Cardiac muscle cell (in vitro differentiated cells and primary cell): ENCODE results near the gene WFDC10B. TPM values are rescaled to one million over a fixed set of nuclear protein-coding genes. Genes with fewer than 3 reads are reported as not detected.
"Not testable (repeated sequence)": the region's sequence is repeated elsewhere in the genome, so short reads cannot be mapped to it uniquely, and the experiment has no call there.

Experiments
- DNase-seq, 2 donors: peaks; one replicate each; pipeline versions ENCODE4 v3.0.0 to v3.0.0-alpha.2; 2010 to 2017; ENCODE audit warnings: low read depth in 1 of 2, low spot score in 1 of 2
- H3K27ac ChIP-seq: fragments of 200-600 bp; sonication (generic); 2 replicates; pipeline ENCODE4 v1.5.1; 2016
- H3K27me3 ChIP-seq: fragments of 200-600 bp; sonication (generic); 2 replicates; pipeline ENCODE4 v1.6.0; 2016; ENCODE audit warnings: control low read depth
- H3K36me3 ChIP-seq: fragments of 200-600 bp; sonication (generic); 2 replicates; pipeline ENCODE4 v1.5.1; 2016; ENCODE audit warnings: control low read depth
- H3K4me1 ChIP-seq: fragments of 200-600 bp; sonication (generic); 2 replicates; pipeline ENCODE4 v1.8.1; 2017; ENCODE audit warnings: low read depth, mild to moderate bottlenecking, mixed run types
- H3K4me3 ChIP-seq: fragments of 200-600 bp; sonication (generic); 2 replicates; pipeline ENCODE4 v1.5.1; 2016; ENCODE audit warnings: mild to moderate bottlenecking
- H3K9me3 ChIP-seq: fragments of 200-600 bp; sonication (generic); 2 replicates; pipeline ENCODE4 v1.5.1; 2017; ENCODE audit warnings: low read depth, mild to moderate bottlenecking, control low read depth
- CTCF ChIP-seq: IDR thresholded peaks from 2 replicates; pipeline ENCODE4 v1.5.1; 2012; ENCODE audit warnings: low read depth, mild to moderate bottlenecking, low read length
- polyA plus RNA-seq: library from polyadenylated mRNA; unstranded; fragments of >200 nt; fragmentation: Nextera tagmentation; extraction: Ambion mirVana; gene quantifications from 2 replicates; pipeline ENCODE4 v1.2.1, GENCODE V29; 2016
- total RNA-seq: library from RNA; depleted of rRNA; stranded (reverse); fragments of >200 nt; gene quantifications from 2 replicates; pipeline ENCODE4 v1.2.3, GENCODE V29; 2016

WFDC10B gene
- total and polyA plus RNA-seq, 2 experiments from 2014 or later: not detected

- no peak overlapping the region for H3K4me3 ChIP-seq
- TF ChIP-seq CTCF: no peak
- H3K27ac ChIP-seq: no peak overlapping the region
- no peaks in the 10 kb centered on the region for H3K27me3 ChIP-seq
- no peaks in the 10 kb centered on the region for H3K4me1 ChIP-seq
- DNase-seq: no peak
- H3K9me3 ChIP-seq: no peaks in the 10 kb centered on the region
- H3K36me3 ChIP-seq: no peaks in the 10 kb centered on the region
Observed at GRCh38 chr20:45646875-45647274, 57.9 kb downstream of the WFDC10B start.

GRCh38 chr20:45645869-45646268 is 59.0 kb downstream of the WFDC10B start:
- not testable (repeated sequence) for H3K4me1 ChIP-seq, H3K27me3 ChIP-seq, H3K27ac ChIP-seq, H3K36me3 ChIP-seq, H3K9me3 ChIP-seq, DNase-seq, H3K4me3 ChIP-seq

GRCh38 chr20:45641076-45641475 is 63.7 kb downstream of the WFDC10B start:
- not testable (repeated sequence) for H3K9me3 ChIP-seq, H3K36me3 ChIP-seq, DNase-seq, H3K4me3 ChIP-seq, H3K27me3 ChIP-seq, H3K4me1 ChIP-seq, H3K27ac ChIP-seq

GRCh38 chr20:45639687-45640086 is 65.1 kb downstream of the WFDC10B start:
- Histone ChIP-seq H3K36me3 (no peaks in the 10 kb centered on the region), H3K9me3 (no peaks in the 10 kb centered on the region), H3K4me1 (no peaks in the 10 kb centered on the region), H3K27ac (no peak overlapping the region), H3K4me3 (no peak overlapping the region), H3K27me3 (no peaks in the 10 kb centered on the region)
- DNase-seq: no peak
- TF ChIP-seq CTCF: no peak

- no peak overlapping the region for H3K27ac ChIP-seq
- no peak for DNase-seq
- TF ChIP-seq CTCF: no peak
- no peaks in the 10 kb centered on the region for H3K27me3 ChIP-seq
- no peaks in the 10 kb centered on the region for H3K36me3 ChIP-seq
- no peaks in the 10 kb centered on the region for H3K4me1 ChIP-seq
- no peaks in the 10 kb centered on the region for H3K9me3 ChIP-seq
- H3K4me3 ChIP-seq: no peak overlapping the region
Observed at GRCh38 chr20:45636513-45636912, 68.3 kb downstream of the WFDC10B start.

Other genes starting within 250 kb of the WFDC10B start
- 0.95 and 3.0 TPM in 2 replicates for gene WFDC2, start 235.3 kb downstream of the WFDC10B start, total RNA-seq
- gene WFDC2, start 235.3 kb downstream of the WFDC10B start, polyA plus RNA-seq: 7.5 and 8.5 TPM in 2 replicates
- gene SPINT3, start 189.4 kb downstream of the WFDC10B start, total RNA-seq: not detected in 2 replicates
- not detected in 2 replicates for gene SPINT3, start 189.4 kb downstream of the WFDC10B start, polyA plus RNA-seq
- not detected in 2 replicates for gene WFDC6, start 165.5 kb downstream of the WFDC10B start, total RNA-seq
- gene WFDC6, start 165.5 kb downstream of the WFDC10B start, polyA plus RNA-seq: not detected in 2 replicates
- gene EPPIN, start 157.6 kb downstream of the WFDC10B start, total RNA-seq: not detected in 2 replicates
- not detected in 2 replicates for gene EPPIN, start 157.6 kb downstream of the WFDC10B start, polyA plus RNA-seq
- gene WFDC8, start 125.7 kb downstream of the WFDC10B start, total RNA-seq: not detected in 2 replicates
- not detected in 2 replicates for gene WFDC8, start 125.7 kb downstream of the WFDC10B start, polyA plus RNA-seq
- gene WFDC10A, start 75.3 kb downstream of the WFDC10B start, total RNA-seq: not detected in 2 replicates
- gene WFDC10A, start 75.3 kb downstream of the WFDC10B start, polyA plus RNA-seq: not detected in 2 replicates
- gene WFDC9, start 73.7 kb downstream of the WFDC10B start, total RNA-seq: not detected in 2 replicates
- gene WFDC9, start 73.7 kb downstream of the WFDC10B start, polyA plus RNA-seq: not detected in 2 replicates
- not detected in 2 replicates for gene WFDC11, start 34.8 kb downstream of the WFDC10B start, total RNA-seq
- not detected in 2 replicates for gene WFDC11, start 34.8 kb downstream of the WFDC10B start, polyA plus RNA-seq
- gene WFDC13, start 3.0 kb downstream of the WFDC10B start, total RNA-seq: not detected in 2 replicates
- gene WFDC13, start 3.0 kb downstream of the WFDC10B start, polyA plus RNA-seq: not detected in 2 replicates
- gene SPINT4, start 17.3 kb upstream of the WFDC10B start, total RNA-seq: not detected in 2 replicates
- gene SPINT4, start 17.3 kb upstream of the WFDC10B start, polyA plus RNA-seq: not detected in 2 replicates
- not detected in 2 replicates for gene WFDC3, start 86.9 kb upstream of the WFDC10B start, total RNA-seq
- gene WFDC3, start 86.9 kb upstream of the WFDC10B start, polyA plus RNA-seq: 1.3 and 2.6 TPM in 2 replicates
- gene DNTTIP1, start 86.9 kb upstream of the WFDC10B start, total RNA-seq: 33.0 and 36.4 TPM in 2 replicates
- 74.1 and 76.0 TPM in 2 replicates for gene DNTTIP1, start 86.9 kb upstream of the WFDC10B start, polyA plus RNA-seq
- gene UBE2C, start 107.6 kb upstream of the WFDC10B start, total RNA-seq: 35.4 and 267 TPM in 2 replicates
- 48.6 and 352 TPM in 2 replicates for gene UBE2C, start 107.6 kb upstream of the WFDC10B start, polyA plus RNA-seq
- gene TNNC2, start 122.3 kb upstream of the WFDC10B start, total RNA-seq: 27.9 and 36.0 TPM in 2 replicates
- gene TNNC2, start 122.3 kb upstream of the WFDC10B start, polyA plus RNA-seq: 62.4 and 96.3 TPM in 2 replicates
- 109 and 270 TPM in 2 replicates for gene SNX21, start 128.8 kb upstream of the WFDC10B start, total RNA-seq
- gene SNX21, start 128.8 kb upstream of the WFDC10B start, polyA plus RNA-seq: 42.7 and 66.8 TPM in 2 replicates
- 45.3 and 55.9 TPM in 2 replicates for gene ACOT8, start 152.4 kb upstream of the WFDC10B start, total RNA-seq
- gene ACOT8, start 152.4 kb upstream of the WFDC10B start, polyA plus RNA-seq: 48.3 and 64.9 TPM in 2 replicates
- gene ZSWIM3, start 152.6 kb upstream of the WFDC10B start, total RNA-seq: 7.4 and 8.0 TPM in 2 replicates
- 2.2 and 4.0 TPM in 2 replicates for gene ZSWIM3, start 152.6 kb upstream of the WFDC10B start, polyA plus RNA-seq
- gene ZSWIM1, start 176.2 kb upstream of the WFDC10B start, total RNA-seq: 11.7 and 12.9 TPM in 2 replicates
- gene ZSWIM1, start 176.2 kb upstream of the WFDC10B start, polyA plus RNA-seq: 13.5 and 13.7 TPM in 2 replicates
- 35.9 and 42.8 TPM in 2 replicates for gene SPATA25, start 182.6 kb upstream of the WFDC10B start, total RNA-seq
- gene SPATA25, start 182.6 kb upstream of the WFDC10B start, polyA plus RNA-seq: 6.6 and 7.4 TPM in 2 replicates
- gene NEURL2, start 186.2 kb upstream of the WFDC10B start, total RNA-seq: 77.8 and 81.3 TPM in 2 replicates
- gene NEURL2, start 186.2 kb upstream of the WFDC10B start, polyA plus RNA-seq: 64.5 and 78.2 TPM in 2 replicates
- gene CTSA, start 186.3 kb upstream of the WFDC10B start, total RNA-seq: 52.3 and 61.6 TPM in 2 replicates
- gene CTSA, start 186.3 kb upstream of the WFDC10B start, polyA plus RNA-seq: 78.1 and 82.7 TPM in 2 replicates
- gene PLTP, start 207.1 kb upstream of the WFDC10B start, total RNA-seq: 71.7 and 90.9 TPM in 2 replicates
- 93.6 and 99.6 TPM in 2 replicates for gene PLTP, start 207.1 kb upstream of the WFDC10B start, polyA plus RNA-seq
- 26.8 and 41.2 TPM in 2 replicates for gene PCIF1, start 229.7 kb upstream of the WFDC10B start, total RNA-seq
- gene PCIF1, start 229.7 kb upstream of the WFDC10B start, polyA plus RNA-seq: 43.8 and 65.7 TPM in 2 replicates